Mucosa of rectum (tissue), 2 donors: ENCODE measurements around the gene TBX2.
"Not testable (repeated sequence)": the region's sequence is repeated elsewhere in the genome, so short reads cannot be mapped to it uniquely, and the experiment has no call there.

Experiments
- H3K27ac ChIP-seq, 2 donors: one replicate each; pipeline ENCODE4 v1.7.0; 2013; ENCODE audit warnings: inconsistent platforms in 2 of 2, low read depth in 2 of 2, low read length in 2 of 2
- H3K27me3 ChIP-seq, 2 donors: one replicate each; pipeline ENCODE4 v1.7.0; 2013; ENCODE audit warnings: low read length in 2 of 2; ENCODE audit not compliant: control insufficient read depth in 2 of 2, insufficient read depth in 2 of 2
- H3K36me3 ChIP-seq, 2 donors: one replicate each; pipeline ENCODE4 v1.7.0; 2013; ENCODE audit warnings: low read length in 2 of 2; ENCODE audit not compliant: control insufficient read depth in 2 of 2, insufficient read depth in 2 of 2
- H3K4me1 ChIP-seq, 2 donors: one replicate each; pipeline ENCODE4 v1.7.0; 2013; ENCODE audit warnings: low read length in 2 of 2, mild to moderate bottlenecking in 1 of 2; ENCODE audit not compliant: control insufficient read depth in 2 of 2, insufficient read depth in 2 of 2
- H3K4me3 ChIP-seq, 2 donors: one replicate each; pipeline ENCODE4 v1.7.0; 2013; ENCODE audit warnings: low read length in 2 of 2
- H3K9ac ChIP-seq, 2 donors: one replicate each; pipeline ENCODE4 v1.7.0; 2013; ENCODE audit warnings: low read length in 2 of 2, low read depth in 1 of 2, mild to moderate bottlenecking in 1 of 2
- H3K9me3 ChIP-seq, 2 donors: one replicate each; pipeline ENCODE4 v1.7.0; 2013; ENCODE audit warnings: low read length in 2 of 2; ENCODE audit not compliant: control insufficient read depth in 2 of 2
- donor health status: healthy.
- donor health status: Normal muscosa, but diverticular disease.

Gene TBX2

DNA sequence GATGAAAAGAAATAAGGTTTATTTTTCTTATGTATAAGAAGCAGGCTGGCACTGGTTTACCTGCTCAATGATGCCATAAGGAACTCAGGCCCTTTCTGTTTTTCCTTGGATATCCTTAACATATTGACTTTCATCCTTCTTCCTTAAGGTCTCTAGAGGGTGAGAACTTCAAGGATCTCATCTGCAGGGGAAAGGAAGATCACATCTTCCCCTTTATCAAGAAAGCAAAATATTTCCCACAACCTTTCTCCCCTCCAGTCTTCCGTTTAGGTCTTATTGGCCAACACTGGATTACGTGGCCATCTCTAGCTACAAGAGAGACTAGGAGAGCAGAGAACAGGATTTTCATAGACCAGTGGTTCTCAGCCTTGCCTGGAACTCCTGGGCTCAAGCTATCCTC, 48.4 kb downstream of the TBX2 start:
- Histone ChIP-seq H3K27me3 (peaks cover 15 to 24% of the 10 kb centered on the region in 2 donors), H3K9me3 (no peaks in the 10 kb centered on the region), H3K9ac (no peak overlapping the region), H3K4me1 (peaks cover 3 to 7% of the 10 kb centered on the region in 2 donors), H3K27ac (no peak overlapping the region), H3K36me3 (no peaks in the 10 kb centered on the region), H3K4me3 (no peak overlapping the region)

- H3K9ac ChIP-seq, H3K9me3 ChIP-seq, H3K4me3 ChIP-seq, H3K4me1 ChIP-seq, H3K36me3 ChIP-seq, H3K27ac ChIP-seq: not testable (repeated sequence)
- H3K27me3 ChIP-seq, result peaks cover 23 to 32% of the 10 kb centered on the region in 2 donors
Observed at GRCh38 chr17:61449140-61449539, 49.5 kb downstream of the TBX2 start.

DNA sequence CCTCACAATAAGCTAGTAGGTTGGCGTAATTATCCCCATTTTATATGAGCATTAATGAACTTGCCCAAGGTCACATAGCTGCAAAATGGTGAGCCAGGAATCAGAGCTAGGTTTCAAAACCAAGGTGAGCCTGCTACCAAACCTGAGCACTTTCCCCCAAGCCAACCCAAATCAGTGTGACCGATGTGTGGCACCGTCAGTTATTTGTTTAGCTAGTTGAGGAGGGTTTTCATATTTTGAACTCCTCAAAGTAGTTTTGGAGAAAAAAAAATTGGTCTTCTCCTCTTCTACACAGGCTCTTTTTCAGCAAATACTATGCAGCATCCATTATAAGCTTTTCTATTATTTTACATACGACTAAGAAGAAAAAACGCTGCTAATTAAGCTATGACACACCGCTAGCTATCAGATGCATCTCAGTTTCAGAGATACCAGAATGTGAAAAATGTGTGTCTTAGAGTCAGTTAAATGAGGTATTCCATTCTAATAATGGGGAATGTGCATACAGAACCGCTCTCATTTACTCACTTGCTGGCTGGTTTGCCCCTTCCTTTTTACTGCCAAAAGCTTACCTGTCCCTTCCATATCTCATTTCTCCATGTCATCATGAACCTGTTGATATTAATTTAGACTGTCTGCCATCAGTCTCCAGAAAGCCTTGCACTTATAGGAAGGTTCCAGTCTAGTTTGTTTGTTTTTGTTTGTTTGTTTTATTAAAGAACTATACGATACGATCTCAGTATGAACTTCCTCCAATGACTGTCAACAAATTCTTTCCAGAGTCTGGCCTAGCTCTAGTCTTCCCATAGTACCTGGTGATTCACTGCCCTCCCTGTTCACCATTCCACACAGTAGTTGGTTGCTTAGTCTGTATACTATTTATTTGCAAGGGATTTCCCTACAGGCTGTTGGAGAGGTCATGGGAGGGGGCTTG, 50.3 kb downstream of the TBX2 start:
- peaks cover 0 to 14% of the 10 kb centered on the region in 2 donors for H3K4me1 ChIP-seq
- no peaks in the 10 kb centered on the region for H3K9me3 ChIP-seq
- H3K27ac ChIP-seq, result no peak overlapping the region
- H3K9ac ChIP-seq, result no peak overlapping the region
- H3K27me3 ChIP-seq, result peaks cover 28 to 33% of the 10 kb centered on the region in 2 donors
- no peaks in the 10 kb centered on the region for H3K36me3 ChIP-seq
- H3K4me3 ChIP-seq, result no peak overlapping the region

- H3K27ac ChIP-seq, result no peak overlapping the region
- H3K9ac ChIP-seq, result no peak overlapping the region
- peaks cover 37 to 40% of the 10 kb centered on the region in 2 donors for H3K27me3 ChIP-seq
- peaks cover 0 to 15% of the 10 kb centered on the region in 2 donors for H3K4me1 ChIP-seq
- H3K9me3 ChIP-seq, result no peaks in the 10 kb centered on the region
- H3K36me3 ChIP-seq, result no peaks in the 10 kb centered on the region
- H3K4me3 ChIP-seq, result no peak overlapping the region
Observed at GRCh38 chr17:61450641-61451537, 51.2 kb downstream of the TBX2 start.

DNA sequence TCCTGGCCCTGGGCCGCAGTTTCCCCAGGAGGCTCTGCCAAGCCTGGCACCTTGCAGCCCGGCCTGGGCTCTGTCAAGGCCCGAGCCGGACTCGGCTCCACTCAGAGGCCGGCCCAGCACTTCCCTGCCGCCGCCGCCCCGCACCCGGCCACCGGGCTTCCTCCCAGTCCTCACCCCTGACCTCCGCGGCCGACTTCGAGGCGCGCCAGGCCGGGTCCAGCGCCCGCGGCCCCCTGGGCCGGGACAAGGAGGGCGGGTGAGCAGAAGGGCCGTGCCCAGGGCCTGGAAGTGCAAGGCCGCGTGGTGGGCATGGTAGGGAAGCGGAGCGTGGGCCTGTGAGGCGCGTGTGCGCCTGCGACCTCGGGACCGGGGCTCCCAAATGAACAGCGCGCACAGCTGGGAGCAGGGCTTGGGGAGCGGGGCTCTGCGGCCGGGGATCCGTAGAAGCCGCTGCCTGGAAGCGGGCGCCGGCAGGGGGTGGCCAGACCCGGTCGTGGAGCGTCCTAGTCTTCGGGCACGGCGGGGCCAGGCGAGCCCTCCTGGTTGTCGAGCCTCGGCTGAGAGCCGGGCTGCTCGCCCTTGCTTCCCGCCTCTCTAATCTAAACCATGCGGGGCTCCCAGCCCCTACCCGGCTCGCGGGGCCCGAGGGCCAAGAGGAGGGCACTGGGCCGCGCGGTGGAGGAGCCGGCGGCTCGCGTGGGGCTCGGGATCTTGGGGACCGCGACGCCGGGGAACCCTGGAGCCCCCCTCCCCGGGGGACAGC, 52.1 kb downstream of the TBX2 start:
- Histone ChIP-seq H3K4me3 (no peak overlapping the region), H3K27ac (no peak overlapping the region), H3K27me3 (peaks cover 41 to 46% of the 10 kb centered on the region in 2 donors)

GRCh38 chr17:61452301-61453290, 53.0 kb downstream of the TBX2 start, which contains the start of gene TBX4:
TBX4 (plus strand) TSS chr17:61452422; CDS start chr17:61456491, 4,069 bp downstream.
- H3K4me1 ChIP-seq, result peaks cover 0 to 15% of the 10 kb centered on the region in 2 donors
- H3K27ac ChIP-seq, result no peak within 1 kb of the TSS
- H3K4me3 ChIP-seq, result no peak within 1 kb of the TSS
- no peak within 1 kb of the TSS for H3K9ac ChIP-seq
- no peaks in the 10 kb centered on the region for H3K9me3 ChIP-seq
- no peaks in the 10 kb centered on the region for H3K36me3 ChIP-seq
- H3K27me3 ChIP-seq, result peaks cover 46% of the 10 kb centered on the region in 2 donors

More for the DNA sequence above, 52.1 kb downstream of the TBX2 start:
- Histone ChIP-seq H3K36me3 (no peaks in the 10 kb centered on the region), H3K4me1 (peaks cover 0 to 15% of the 10 kb centered on the region in 2 donors), H3K9me3 (no peaks in the 10 kb centered on the region), H3K9ac (no peak overlapping the region)

DNA sequence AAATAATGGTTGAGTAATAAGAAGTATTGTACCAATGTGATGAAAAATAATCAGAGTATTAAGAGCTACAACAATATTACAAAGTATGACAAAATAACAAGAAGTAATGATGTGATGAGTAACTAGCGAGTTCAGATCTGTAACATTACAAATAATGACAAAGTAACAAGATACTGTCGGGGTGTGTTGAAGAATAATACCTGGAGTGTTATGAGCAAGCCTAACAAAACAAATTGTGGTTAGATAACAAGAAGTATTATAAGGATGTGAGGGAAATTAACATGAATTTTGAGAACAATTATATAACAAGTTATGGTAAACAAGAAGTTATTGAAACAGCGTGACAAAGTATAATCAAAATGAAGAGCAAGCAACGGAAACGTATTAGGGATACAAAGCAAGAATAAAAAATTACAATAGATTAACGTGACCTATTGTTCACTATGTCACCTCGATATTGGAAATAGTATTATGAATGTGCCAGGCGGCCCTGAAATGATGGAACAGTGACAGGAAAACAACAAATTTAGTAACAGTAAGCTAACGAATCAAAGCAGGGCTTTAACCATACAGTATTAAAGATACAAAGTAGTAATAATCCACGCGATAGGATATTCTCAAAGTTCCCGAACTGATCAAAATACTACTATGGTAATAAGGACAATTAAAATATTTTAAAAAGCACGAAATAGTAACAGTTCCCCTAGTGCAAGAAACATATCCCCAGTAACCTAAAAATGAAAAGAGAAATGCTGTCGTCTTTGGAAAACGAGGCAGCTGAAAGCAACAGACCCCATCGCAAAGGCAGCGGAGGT, 54.1 kb downstream of the TBX2 start:
- H3K4me1 ChIP-seq, result peaks cover 0 to 15% of the 10 kb centered on the region in 2 donors
- H3K27ac ChIP-seq, result no peak overlapping the region
- no peak overlapping the region for H3K4me3 ChIP-seq
- no peaks in the 10 kb centered on the region for H3K36me3 ChIP-seq
- H3K9me3 ChIP-seq, result no peaks in the 10 kb centered on the region
- H3K27me3 ChIP-seq, result peaks cover 46 to 54% of the 10 kb centered on the region in 2 donors
- H3K9ac ChIP-seq, result no peak overlapping the region

- Histone ChIP-seq H3K4me1 (peaks cover 0 to 15% of the 10 kb centered on the region in 2 donors), H3K36me3 (no peaks in the 10 kb centered on the region), H3K4me3 (no peak overlapping the region), H3K27me3 (peaks cover 49 to 54% of the 10 kb centered on the region in 2 donors), H3K9me3 (no peaks in the 10 kb centered on the region), H3K9ac (no peak overlapping the region), H3K27ac (no peak overlapping the region)
Observed at GRCh38 chr17:61454381-61455323, 55.0 kb downstream of the TBX2 start.
